ENCODE data around the gene TBX15. TPM values are rescaled to one million over a fixed set of nuclear protein-coding genes. Genes with fewer than 3 reads are reported as not detected.
A peak's percentile ranks its signal among the peaks of the same experiment; 100 is the strongest.

Gene TBX15
- total RNA-seq, 1 donor = under 0.01 TPM

GRCh38 chr1:118985640-118986554, 2.2 kb downstream of the TBX15 start:
- H3K4me3 ChIP-seq (ENCODE audit: low read depth, low read length) = no peak overlapping the region
- no peak for TF ChIP-seq CTCF (IDR thresholded peaks at IDR 0.05; ENCODE audit: insufficient read depth, low read depth, low read length)
- DNase-seq (ENCODE audit: low read depth) = no peak

- no peak overlapping the region for H3K4me3 ChIP-seq (ENCODE audit: low read depth, low read length)
- no peak for TF ChIP-seq CTCF (IDR thresholded peaks at IDR 0.05; ENCODE audit: insufficient read depth, low read depth, low read length)
- DNase-seq (ENCODE audit: low read depth) = no peak
These were observed 3.2 kb downstream of the TBX15 start for GRCh38 chr1:118984722-118985639.

GRCh38 chr1:118984086-118984721, 3.9 kb downstream of the TBX15 start:
- TF ChIP-seq CTCF (IDR thresholded peaks at IDR 0.05; ENCODE audit: insufficient read depth, low read depth, low read length) = no peak
- DNase-seq (ENCODE audit: low read depth) = peak; percentile 13
- no peak overlapping the region for H3K4me3 ChIP-seq (ENCODE audit: low read depth, low read length)

GRCh38 chr1:118983558-118984041, 4.5 kb downstream of the TBX15 start:
- no peak overlapping the region for H3K4me3 ChIP-seq (ENCODE audit: low read depth, low read length)
- no peak for DNase-seq (ENCODE audit: low read depth)
- no peak for TF ChIP-seq CTCF (IDR thresholded peaks at IDR 0.05; ENCODE audit: insufficient read depth, low read depth, low read length)

- no peak overlapping the region for H3K4me3 ChIP-seq (ENCODE audit: low read depth, low read length)
- DNase-seq (ENCODE audit: low read depth) = no peak
- no peak for TF ChIP-seq CTCF (IDR thresholded peaks at IDR 0.05; ENCODE audit: insufficient read depth, low read depth, low read length)
These were observed 5.2 kb downstream of the TBX15 start for GRCh38 chr1:118982821-118983557.

GRCh38 chr1:118982266-118982665, 5.9 kb downstream of the TBX15 start:
- no peak for TF ChIP-seq CTCF (IDR thresholded peaks at IDR 0.05; ENCODE audit: insufficient read depth, low read depth, low read length)
- DNase-seq (ENCODE audit: low read depth) = no peak
- H3K4me3 ChIP-seq (ENCODE audit: low read depth, low read length) = no peak overlapping the region

Data from fibroblast of villous mesenchyme (primary cell).